GM23338 (cell line): Measurements from ENCODE around the gene CRTC3. TPM values are rescaled to one million over a fixed set of nuclear protein-coding genes. Genes with fewer than 3 reads are reported as not detected.
"Not testable (repeated sequence)": the region's sequence is repeated elsewhere in the genome, so short reads cannot be mapped to it uniquely, and the experiment has no call there.

Experiments
- ATAC-seq: fragments of 200-7000 bp; cut with Tn5 transposase; 3 replicates; pipeline ENCODE4 v1.9.1; 2020
- DNase-seq: peaks from one replicate; pipeline ENCODE4 v3.0.0-alpha.2; 2015; ENCODE audit warnings: low spot score
- H2AFZ ChIP-seq: fragments of 200-600 bp; sonication (generic); 2 replicates; pipeline ENCODE4 v1.8.0; 2016; ENCODE audit warnings: antibody characterized with exemption, mild to moderate bottlenecking, moderate library complexity
- H3F3A ChIP-seq: fragments of 200-600 bp; sonication (generic); replicated peaks from 2 replicates; pipeline ENCODE4 v1.8.0; 2017; ENCODE audit warnings: antibody characterized with exemption, mixed run types, low read depth
- H3K27ac ChIP-seq: fragments of 200-600 bp; sonication (generic); 2 replicates; pipeline ENCODE4 v1.6.1; 2016; ENCODE audit warnings: low read depth
- H3K27me3 ChIP-seq: fragments of 200-600 bp; sonication (generic); 2 replicates; pipeline ENCODE4 v1.8.0; 2016; ENCODE audit warnings: mild to moderate bottlenecking, mixed run types, moderate library complexity; ENCODE audit not compliant: insufficient read depth
- H3K36me3 ChIP-seq: fragments of 200-600 bp; sonication (generic); 2 replicates; pipeline ENCODE4 v1.8.0; 2016; ENCODE audit warnings: mild to moderate bottlenecking; ENCODE audit not compliant: insufficient read depth
- H3K4me1 ChIP-seq: fragments of 200-600 bp; sonication (generic); 2 replicates; pipeline ENCODE4 v1.8.0; 2016; ENCODE audit warnings: mild to moderate bottlenecking, moderate library complexity; ENCODE audit not compliant: insufficient read depth
- H3K4me2 ChIP-seq: fragments of 200-600 bp; sonication (generic); 2 replicates; pipeline ENCODE4 v1.7.1; 2017; ENCODE audit warnings: mixed run types
- H3K4me3 ChIP-seq: fragments of 200-600 bp; sonication (generic); 2 replicates; pipeline ENCODE4 v1.6.1; 2016; ENCODE audit warnings: mixed run types
- H3K79me2 ChIP-seq: fragments of 200-600 bp; sonication (generic); replicated peaks from 2 replicates; pipeline ENCODE4 v1.8.0; 2017; ENCODE audit warnings: mild to moderate bottlenecking; ENCODE audit not compliant: insufficient read depth
- H3K9me2 ChIP-seq: fragments of 200-600 bp; sonication (generic); 2 replicates; pipeline ENCODE4 v1.8.0; 2017; ENCODE audit not compliant: insufficient read depth
- H4K20me1 ChIP-seq: fragments of 200-600 bp; sonication (generic); replicated peaks from 2 replicates; pipeline ENCODE4 v1.8.0; 2017; ENCODE audit warnings: mild to moderate bottlenecking; ENCODE audit not compliant: insufficient read depth
- H3K27ac Mint-ChIP-seq: 2 replicates; pipeline ENCODE4 v1.8.0; 2020; ENCODE audit warnings: inconsistent platforms, mild to moderate bottlenecking, moderate library complexity, mixed read lengths
- H3K27me3 Mint-ChIP-seq: 3 replicates; pipeline ENCODE4 v1.8.0; 2022; ENCODE audit warnings: low read depth, mild to moderate bottlenecking, moderate library complexity, mixed read lengths, inconsistent platforms; ENCODE audit not compliant: insufficient read depth, poor library complexity
- H3K36me3 Mint-ChIP-seq: 3 replicates; pipeline ENCODE4 v1.8.0; 2021; ENCODE audit warnings: low read depth, mild to moderate bottlenecking, inconsistent platforms, moderate library complexity, mixed read lengths
- H3K4me1 Mint-ChIP-seq: 3 replicates; pipeline ENCODE4 v1.8.0; 2020; ENCODE audit warnings: mild to moderate bottlenecking, inconsistent platforms, mixed read lengths
- H3K4me3 Mint-ChIP-seq: 3 replicates; pipeline ENCODE4 v1.8.0; 2021; ENCODE audit warnings: moderate library complexity, mild to moderate bottlenecking, inconsistent platforms, mixed read lengths
- H3K9me3 Mint-ChIP-seq: 3 replicates; pipeline ENCODE4 v1.8.0; 2020; ENCODE audit warnings: moderate library complexity, mild to moderate bottlenecking, inconsistent platforms, mixed read lengths
- CREB1 ChIP-seq: fragments of 250-450 bp; sonication (Bioruptor Pico); IDR thresholded peaks from 2 replicates; pipeline ENCODE4 v1.5.0; 2020; ENCODE audit warnings: low read depth, mild to moderate bottlenecking, moderate library complexity
- CTCF ChIP-seq, 2 experiments: fragments of 200-600 bp in 1 of 2; sonication (generic) in 1 of 2; conservative IDR thresholded peaks; 2 replicates each; pipeline versions ENCODE4 v1.5.1 to v1.6.1; 2016 to 2017; ENCODE audit warnings: antibody characterized with exemption in 2 of 2, low read depth in 2 of 2, mild to moderate bottlenecking in 2 of 2, moderate library complexity in 1 of 2
- ETS1 ChIP-seq: IDR thresholded peaks from 2 replicates; pipeline ENCODE4 v1.6.1; 2016; ENCODE audit warnings: antibody characterized with exemption
- REST ChIP-seq: IDR thresholded peaks from one replicate; pipeline ENCODE4 v1.6.1; 2018; ENCODE audit warnings: antibody characterized with exemption; ENCODE audit not compliant: unreplicated experiment
- STAT1 ChIP-seq: IDR thresholded peaks from one replicate; pipeline ENCODE4 v1.6.1; 2016; ENCODE audit warnings: antibody characterized with exemption; ENCODE audit not compliant: unreplicated experiment
- ZNF114 ChIP-seq: fragments of 250-450 bp; sonication (Bioruptor Pico); IDR thresholded peaks from 2 replicates; pipeline ENCODE4 v1.5.0; 2020; ENCODE audit warnings: mild to moderate bottlenecking, moderate library complexity
- ZNF331 ChIP-seq: fragments of 250-450 bp; sonication (Bioruptor Pico); IDR thresholded peaks from 2 replicates; pipeline ENCODE4 v1.5.0; 2020; ENCODE audit warnings: low read depth, mild to moderate bottlenecking, moderate library complexity
- polyA plus RNA-seq: library from polyadenylated mRNA; unstranded; fragments of >200 nt; fragmentation: Nextera tagmentation; extraction: Ambion mirVana; gene quantifications from 2 replicates; pipeline ENCODE4 v1.2.1, GENCODE V29; 2016
- total RNA-seq: library from RNA; depleted of rRNA; stranded (reverse); fragments of >200 nt; shearing (Covaris generic); gene quantifications from 2 replicates; pipeline ENCODE4 v1.2.3, GENCODE V29; 2014

The CRTC3 gene
- total and polyA plus RNA-seq, 2 experiments from 2014 or later: 2.8 to 3.8 TPM

- Histone ChIP-seq H3K79me2 (no peaks in the 10 kb centered on the region), H3K27ac (no peak overlapping the region), H4K20me1 (no peaks in the 10 kb centered on the region), H3K27me3 (no peaks in the 10 kb centered on the region), H3K4me1 (no peaks in the 10 kb centered on the region), H3K4me2 (no peak overlapping the region), H3F3A (no peaks in the 10 kb centered on the region), H2AFZ (no peak overlapping the region), H3K36me3 (no peaks in the 10 kb centered on the region), H3K4me3 (no peak overlapping the region), H3K9me2 (no peaks in the 10 kb centered on the region)
- Mint-ChIP-seq H3K36me3 (no peaks in the 10 kb centered on the region), H3K4me3 (no peak overlapping the region), H3K9me3 (no peaks in the 10 kb centered on the region), H3K27ac (no peak overlapping the region), H3K4me1 (peaks cover 4% of the 10 kb centered on the region; the same call in 2 of the 3 replicates), H3K27me3 (peaks cover 8% of the 10 kb centered on the region)
- no peak for ATAC-seq
- no peak for DNase-seq
- no peak for TF ChIP-seq CTCF (conservative IDR thresholded peaks at IDR 0.05; ENCODE audit: low read depth in 2 of 2)
- no peak for TF ChIP-seq STAT1
- no peak for TF ChIP-seq CREB1 (CRISPR knock-in tag)
Measured at GRCh38 chr15:90654233-90655136, 124.8 kb downstream of the CRTC3 start.

GRCh38 chr15:90657520-90658172, 127.9 kb downstream of the CRTC3 start:
- not testable (repeated sequence) for H3K4me1 ChIP-seq, H4K20me1 ChIP-seq, H3K79me2 ChIP-seq, H3K27ac ChIP-seq, H3K36me3 Mint-ChIP-seq, H3K27ac Mint-ChIP-seq, H2AFZ ChIP-seq, H3K27me3 ChIP-seq, H3K9me3 Mint-ChIP-seq, H3K27me3 Mint-ChIP-seq, DNase-seq, H3F3A ChIP-seq, H3K9me2 ChIP-seq, H3K4me2 ChIP-seq, ATAC-seq, H3K36me3 ChIP-seq, H3K4me3 Mint-ChIP-seq, H3K4me3 ChIP-seq
- H3K4me1 Mint-ChIP-seq: peaks cover 10% of the 10 kb centered on the region; the same call in 2 of the 3 replicates

GRCh38 chr15:90659481-90659880, 129.8 kb downstream of the CRTC3 start:
- Histone ChIP-seq H3K27ac (no peak overlapping the region), H4K20me1 (no peaks in the 10 kb centered on the region), H3K4me1 (no peaks in the 10 kb centered on the region), H3K36me3 (no peaks in the 10 kb centered on the region), H3F3A (0 out of 2 replicates have a peak, but pooled peaks cover 3% of the 10 kb centered on the region), H3K79me2 (no peaks in the 10 kb centered on the region), H3K4me2 (no peak overlapping the region), H3K9me2 (no peaks in the 10 kb centered on the region), H3K4me3 (no peak overlapping the region), H3K27me3 (no peaks in the 10 kb centered on the region), H2AFZ (no peak overlapping the region)
- Mint-ChIP-seq H3K9me3 (no peaks in the 10 kb centered on the region), H3K27ac (no peak overlapping the region), H3K36me3 (no peaks in the 10 kb centered on the region), H3K4me1 (peaks cover 10% of the 10 kb centered on the region; the same call in 2 of the 3 replicates), H3K4me3 (no peak overlapping the region), H3K27me3 (peaks cover 14% of the 10 kb centered on the region)
- ATAC-seq (no peak), DNase-seq (no peak)
- no peak for TF ChIP-seq ZNF114 (CRISPR knock-in tag)
- TF ChIP-seq REST: no peak
- TF ChIP-seq ZNF331 (CRISPR knock-in tag): no peak
- no peak for TF ChIP-seq ETS1
